NCI-H82 treated with DMSO at 0.1 percent for 48 hours (cell line): Measurements from ENCODE around the gene UBE2E2.
A peak's percentile ranks its signal among the peaks of the same experiment; 100 is the strongest.

Source experiments
- DNase-seq: peaks from one replicate; lab custom pipeline; 2025; ENCODE audit not compliant: unreplicated experiment; lab: John Stamatoyannopoulos, UW

Gene UBE2E2

GRCh38 chr3:23239211-23240068, 36.3 kb downstream of the UBE2E2 start:
- DNase-seq, result no peak

GRCh38 chr3:23240171-23240785, 37.2 kb downstream of the UBE2E2 start:
- no peak for DNase-seq

DNA sequence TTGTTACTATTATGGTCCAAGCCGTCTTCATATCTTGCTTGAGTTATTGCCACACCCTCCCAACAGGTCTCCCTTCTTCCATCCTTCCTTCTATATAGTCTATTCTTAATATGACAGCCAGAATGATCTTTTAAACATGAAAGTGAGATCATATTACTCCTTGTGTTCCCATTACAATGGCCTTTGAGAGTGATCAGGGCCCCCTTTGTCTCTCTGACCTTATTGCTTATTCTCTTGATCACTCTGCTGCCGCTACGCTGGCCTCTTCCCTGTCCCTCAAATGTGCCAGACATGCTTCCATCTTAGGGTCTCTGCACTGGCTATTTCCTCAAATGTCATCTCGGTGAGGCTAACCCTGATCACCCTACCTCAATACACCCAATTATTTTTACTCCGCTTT, 38.1 kb downstream of the UBE2E2 start:
- DNase-seq, result no peak

DNA sequence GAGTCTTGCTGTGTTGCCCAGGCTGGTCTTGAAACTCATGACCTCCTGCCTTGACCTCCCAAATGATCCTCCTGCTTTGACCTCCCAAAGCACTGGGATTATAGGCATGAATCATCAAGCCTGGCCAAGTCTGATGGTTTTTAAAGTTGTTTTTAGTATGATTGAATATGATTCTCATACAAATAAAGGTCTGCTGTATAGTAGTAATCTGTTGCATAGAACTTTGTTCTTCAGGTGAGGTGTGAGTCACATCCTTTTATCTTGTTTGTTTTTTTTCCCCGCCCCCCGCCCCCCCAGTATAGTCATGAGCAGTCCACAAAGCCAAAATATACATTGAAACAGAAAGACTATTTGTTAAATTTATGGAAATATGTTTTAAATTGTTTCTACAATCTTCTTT, 39.0 kb downstream of the UBE2E2 start:
- DNase-seq, result no peak

- DNase-seq, result no peak
These were observed 41.4 kb downstream of the UBE2E2 start for GRCh38 chr3:23244324-23245041.

- no peak for DNase-seq
These were observed 43.5 kb downstream of the UBE2E2 start for GRCh38 chr3:23246651-23247050.

GRCh38 chr3:23248594-23249131, 45.5 kb downstream of the UBE2E2 start:
- DNase-seq, result no peak

- DNase-seq, result no peak
These were observed 46.8 kb downstream of the UBE2E2 start for GRCh38 chr3:23249961-23250360.

GRCh38 chr3:23252122-23252521, 49.0 kb downstream of the UBE2E2 start:
- DNase-seq, result no peak

DNA sequence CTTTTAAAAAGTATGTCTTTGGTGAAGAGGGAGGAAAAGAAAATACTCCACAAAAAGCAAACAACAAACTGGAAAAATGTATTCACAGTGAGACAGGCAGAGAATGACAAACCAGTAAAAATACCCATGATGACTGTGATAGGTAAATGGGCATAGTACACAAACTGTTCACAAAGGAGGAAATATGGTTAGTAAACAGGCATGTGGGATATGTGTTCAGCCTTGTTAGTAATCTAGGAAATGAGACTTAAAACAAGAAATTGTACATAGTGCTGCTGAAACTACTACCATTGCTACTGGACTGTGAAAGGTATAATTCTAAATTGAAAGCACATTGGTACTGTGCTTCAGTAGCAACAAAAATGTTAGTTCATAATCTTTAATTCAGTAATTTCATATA, 50.1 kb downstream of the UBE2E2 start:
- DNase-seq, result no peak

GRCh38 chr3:23254282-23254681, 51.2 kb downstream of the UBE2E2 start:
- DNase-seq, result no peak

- DNase-seq, result peak; percentile 74
These were observed 51.7 kb downstream of the UBE2E2 start for GRCh38 chr3:23254835-23255234.

- no peak for DNase-seq
These were observed 53.8 kb downstream of the UBE2E2 start for GRCh38 chr3:23256741-23257435.

- DNase-seq, result no peak
These were observed 55.0 kb downstream of the UBE2E2 start for GRCh38 chr3:23258110-23258509.

DNA sequence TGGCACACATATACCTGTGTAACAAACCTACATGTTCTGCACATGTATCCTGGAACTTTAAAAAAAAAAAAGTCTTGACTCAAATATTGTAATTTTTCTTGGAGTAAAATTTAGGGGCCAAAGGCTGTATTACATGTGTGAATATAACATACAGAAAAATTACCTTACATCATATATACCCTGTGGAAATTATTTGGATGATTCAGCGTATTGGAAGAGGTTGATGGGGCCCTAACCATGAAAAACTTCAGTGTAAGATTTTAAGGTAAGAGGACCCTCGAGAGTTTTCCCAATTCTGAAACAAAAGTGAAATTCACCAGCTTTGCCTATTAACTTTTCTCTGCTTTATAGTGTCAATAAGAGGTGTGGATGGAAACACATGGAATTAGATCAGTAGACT, 56.4 kb downstream of the UBE2E2 start:
- no peak for DNase-seq

DNA sequence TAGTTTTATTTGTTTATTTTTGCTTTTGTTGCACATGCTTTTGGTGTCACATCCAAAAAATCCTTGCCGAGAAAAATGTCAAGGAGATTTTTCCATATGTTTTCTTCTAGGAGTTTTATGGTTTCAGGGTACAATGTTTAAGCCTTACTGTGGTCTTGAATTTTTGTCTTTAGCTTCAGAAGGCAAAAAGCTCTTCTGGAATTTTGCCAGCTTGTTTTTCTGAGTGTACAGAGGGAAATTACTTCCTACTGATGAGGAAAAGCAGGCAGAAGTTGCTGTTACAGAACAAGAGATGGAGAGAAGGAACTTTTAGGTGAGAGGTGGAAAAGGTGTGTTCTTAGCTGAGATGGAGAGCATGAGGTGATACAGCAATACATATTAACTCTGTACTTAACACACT, 59.6 kb downstream of the UBE2E2 start:
- no peak for DNase-seq

DNA sequence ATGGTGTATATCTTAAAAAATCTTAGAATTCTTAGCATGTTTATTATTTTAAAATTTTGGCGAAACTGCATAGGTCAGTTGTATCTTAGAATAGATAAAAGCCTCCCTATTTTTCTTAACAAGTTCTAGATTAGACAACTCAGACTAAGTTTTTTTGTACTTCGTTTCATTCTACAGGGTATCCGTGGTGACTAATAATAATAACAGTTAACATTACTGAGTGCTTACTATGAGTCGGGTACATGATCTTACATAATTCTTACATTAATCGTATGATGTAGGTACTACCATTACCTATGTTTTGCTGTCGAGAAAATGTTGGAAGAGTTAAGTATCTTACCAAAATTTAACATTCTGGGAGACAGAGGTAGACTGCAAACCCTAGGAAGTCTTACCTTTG, 60.7 kb downstream of the UBE2E2 start:
- no peak for DNase-seq

DNA sequence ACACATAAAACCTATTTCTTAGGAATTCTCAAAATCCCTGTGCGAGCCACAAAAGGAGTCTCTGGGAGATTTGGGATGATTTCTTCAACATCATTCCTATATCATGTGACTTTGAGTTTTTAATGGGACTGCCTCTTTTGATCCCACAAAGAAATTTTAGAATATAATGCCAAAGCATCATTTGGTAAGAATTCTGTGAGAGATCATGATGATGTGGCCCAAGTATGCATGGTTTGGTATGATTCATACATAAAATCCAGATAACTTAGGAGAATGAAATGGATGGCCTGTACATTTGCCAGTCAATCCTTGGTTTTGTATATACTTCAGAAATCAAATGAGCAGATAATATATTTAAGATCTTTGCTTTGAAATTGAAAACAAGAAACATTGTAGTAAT, 61.3 kb downstream of the UBE2E2 start:
- DNase-seq, result no peak

GRCh38 chr3:23270423-23270822, 67.3 kb downstream of the UBE2E2 start:
- DNase-seq, result no peak

DNA sequence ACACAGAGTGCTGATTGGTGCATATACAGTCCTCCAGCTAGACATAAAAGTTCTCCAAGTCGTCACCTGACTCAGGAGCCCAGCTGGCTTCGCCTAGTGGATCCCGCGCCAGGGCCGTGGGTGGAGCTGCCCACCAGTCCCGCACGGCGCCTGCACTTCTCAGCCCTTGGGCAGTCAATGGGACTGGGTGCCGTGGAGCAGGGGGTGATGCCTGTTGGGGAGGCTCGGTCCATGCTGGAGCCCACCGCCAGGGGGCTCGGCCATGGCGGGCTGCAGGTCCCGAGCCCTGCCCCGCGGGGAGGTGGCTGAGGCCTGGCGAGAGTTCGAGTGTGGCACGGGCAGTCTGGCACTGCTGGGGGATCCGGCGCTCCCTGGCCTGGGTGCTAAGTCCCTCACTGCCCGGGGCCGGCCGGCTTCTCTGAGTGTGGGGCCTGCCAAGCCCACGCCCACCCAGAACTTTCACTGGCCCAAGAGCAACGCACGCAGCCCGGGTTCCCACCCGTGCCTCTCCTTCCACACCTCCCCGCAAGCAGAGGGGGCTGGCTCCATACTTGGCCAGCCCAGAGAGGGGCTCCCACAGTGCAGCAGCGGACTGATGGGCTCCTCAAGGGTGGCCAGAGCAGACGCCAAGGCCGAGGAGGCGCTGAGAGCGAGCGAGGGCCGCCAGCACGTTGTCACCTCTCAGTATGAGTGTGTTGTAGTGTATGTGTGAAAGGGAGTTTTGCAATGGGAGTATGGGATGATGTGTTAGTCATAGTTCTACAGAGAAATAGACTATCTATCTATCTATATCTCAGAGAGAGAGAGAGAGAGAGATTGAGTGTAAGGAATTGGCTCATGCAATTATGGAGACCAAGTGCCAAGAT, 69.0 kb downstream of the UBE2E2 start:
- DNase-seq, result no peak
